GM18951 (cell line): ENCODE results near the gene GTF3C2.

Experiments used
- POLR2A ChIP-seq: IDR thresholded peaks from 4 replicates; pipeline ENCODE4 v1.6.1; 2011; ENCODE audit warnings: mild to moderate bottlenecking; ENCODE audit not compliant: insufficient read length, insufficient read depth; ENCODE audit errors: extremely low read depth
- in situ Hi-C: fragments of 300-500 bp; cut with MboI; formaldehyde crosslinking; loops from one replicate; pipeline ENCODE4 v1.12.0; 2022; ENCODE audit warnings: low sequenced_read_pairs, mixed read lengths, inconsistent platforms; ENCODE audit not compliant: unreplicated experiment

Gene GTF3C2, protein sequence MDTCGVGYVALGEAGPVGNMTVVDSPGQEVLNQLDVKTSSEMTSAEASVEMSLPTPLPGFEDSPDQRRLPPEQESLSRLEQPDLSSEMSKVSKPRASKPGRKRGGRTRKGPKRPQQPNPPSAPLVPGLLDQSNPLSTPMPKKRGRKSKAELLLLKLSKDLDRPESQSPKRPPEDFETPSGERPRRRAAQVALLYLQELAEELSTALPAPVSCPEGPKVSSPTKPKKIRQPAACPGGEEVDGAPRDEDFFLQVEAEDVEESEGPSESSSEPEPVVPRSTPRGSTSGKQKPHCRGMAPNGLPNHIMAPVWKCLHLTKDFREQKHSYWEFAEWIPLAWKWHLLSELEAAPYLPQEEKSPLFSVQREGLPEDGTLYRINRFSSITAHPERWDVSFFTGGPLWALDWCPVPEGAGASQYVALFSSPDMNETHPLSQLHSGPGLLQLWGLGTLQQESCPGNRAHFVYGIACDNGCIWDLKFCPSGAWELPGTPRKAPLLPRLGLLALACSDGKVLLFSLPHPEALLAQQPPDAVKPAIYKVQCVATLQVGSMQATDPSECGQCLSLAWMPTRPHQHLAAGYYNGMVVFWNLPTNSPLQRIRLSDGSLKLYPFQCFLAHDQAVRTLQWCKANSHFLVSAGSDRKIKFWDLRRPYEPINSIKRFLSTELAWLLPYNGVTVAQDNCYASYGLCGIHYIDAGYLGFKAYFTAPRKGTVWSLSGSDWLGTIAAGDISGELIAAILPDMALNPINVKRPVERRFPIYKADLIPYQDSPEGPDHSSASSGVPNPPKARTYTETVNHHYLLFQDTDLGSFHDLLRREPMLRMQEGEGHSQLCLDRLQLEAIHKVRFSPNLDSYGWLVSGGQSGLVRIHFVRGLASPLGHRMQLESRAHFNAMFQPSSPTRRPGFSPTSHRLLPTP

GRCh38 chr2:27356382-27357181 lies at the start of gene GTF3C2:
GTF3C2 (minus strand) TSS chr2:27356764; CDS start chr2:27343554, 13,210 bp downstream.
- peak; percentile 73 for TF ChIP-seq POLR2A
- in situ Hi-C loops: no loop called here

DNA sequence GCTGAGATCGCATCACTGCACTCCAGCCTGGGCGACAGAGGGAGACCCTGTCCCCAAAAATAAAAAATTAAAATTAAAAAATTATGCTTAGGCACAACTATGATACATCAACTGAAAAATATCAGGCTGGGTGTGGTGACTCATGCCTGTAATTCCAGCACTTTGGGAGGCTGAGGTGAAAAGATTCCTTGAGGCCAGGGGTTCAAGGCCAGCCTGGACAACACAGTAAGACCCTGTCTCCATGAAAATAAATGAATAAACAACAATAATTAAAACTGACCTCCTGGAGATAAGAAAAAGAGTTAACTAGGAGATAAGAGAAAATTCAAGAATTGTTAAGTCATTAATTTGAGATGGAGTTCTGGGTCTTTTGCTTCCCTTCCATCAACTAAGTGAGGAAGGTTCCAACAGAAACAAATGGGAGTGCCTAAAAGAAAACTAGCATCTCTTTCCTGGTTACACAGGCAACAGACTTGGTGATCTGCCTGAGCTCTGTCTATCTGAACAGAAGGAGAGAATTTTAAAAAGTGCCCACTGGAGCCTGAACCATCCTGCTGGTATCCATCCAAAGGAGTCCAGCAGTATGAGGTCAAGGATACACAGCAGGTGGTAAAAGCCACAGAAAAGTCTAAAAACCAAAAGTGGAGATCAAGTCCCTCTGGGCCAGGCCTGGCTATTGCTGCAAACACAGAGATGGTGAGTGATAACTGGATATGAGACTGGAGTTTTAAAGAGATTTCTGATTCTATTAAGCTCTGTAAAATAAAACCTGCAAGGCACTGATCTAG lies 44.0 kb upstream of the GTF3C2 start:
- TF ChIP-seq POLR2A: no peak
- in situ Hi-C loops: no loop called here

DNA sequence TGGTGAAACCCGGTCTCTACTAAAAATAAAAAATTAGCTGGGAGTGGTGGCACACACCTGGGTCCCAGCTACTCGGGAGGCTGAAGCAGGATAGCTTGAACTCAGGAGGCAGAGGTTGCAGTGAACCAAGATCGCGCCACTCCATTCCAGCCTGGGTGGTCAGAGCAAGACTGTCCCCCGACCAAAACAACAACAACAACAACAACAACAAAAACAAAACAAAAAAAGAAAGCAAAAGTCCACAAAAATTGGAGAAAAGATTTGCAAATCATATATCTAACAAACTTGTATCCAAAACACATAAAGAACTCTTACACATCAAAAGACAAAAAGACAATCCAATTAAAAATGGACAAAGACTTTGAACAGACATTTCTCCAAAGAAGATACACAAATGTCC lies 42.4 kb upstream of the GTF3C2 start:
- no peak for TF ChIP-seq POLR2A
- in situ Hi-C loops: no loop called here

DNA sequence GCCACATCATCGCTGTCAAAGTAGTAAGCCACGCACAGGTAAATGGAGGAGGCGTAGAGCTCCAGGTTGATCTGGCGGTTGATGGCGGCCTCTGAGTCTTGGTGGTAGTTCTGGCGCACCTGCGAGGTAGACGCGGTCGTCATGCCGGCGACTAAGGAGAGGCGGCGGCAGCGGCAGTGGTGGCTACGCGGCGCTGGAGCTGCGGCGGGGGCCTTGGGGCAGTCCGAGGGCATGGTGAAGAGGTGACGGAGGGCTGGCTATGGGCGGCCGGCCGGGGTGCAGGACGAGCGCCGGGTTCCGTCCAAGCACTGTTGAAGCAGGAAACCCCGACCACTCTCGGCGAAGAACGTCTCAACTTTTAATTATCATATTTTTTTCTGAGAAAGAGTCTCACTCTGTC lies 36.7 kb upstream of the GTF3C2 start:
- in situ Hi-C loops: no loop called here
- TF ChIP-seq POLR2A: no peak

GRCh38 chr2:27390822-27391679 lies 34.5 kb upstream of the GTF3C2 start:
- no peak for TF ChIP-seq POLR2A
- in situ Hi-C loops: no loop called here

- in situ Hi-C loops: no loop called here
- TF ChIP-seq POLR2A: no peak
Observed at GRCh38 chr2:27381577-27382181, 25.1 kb upstream of the GTF3C2 start.

DNA sequence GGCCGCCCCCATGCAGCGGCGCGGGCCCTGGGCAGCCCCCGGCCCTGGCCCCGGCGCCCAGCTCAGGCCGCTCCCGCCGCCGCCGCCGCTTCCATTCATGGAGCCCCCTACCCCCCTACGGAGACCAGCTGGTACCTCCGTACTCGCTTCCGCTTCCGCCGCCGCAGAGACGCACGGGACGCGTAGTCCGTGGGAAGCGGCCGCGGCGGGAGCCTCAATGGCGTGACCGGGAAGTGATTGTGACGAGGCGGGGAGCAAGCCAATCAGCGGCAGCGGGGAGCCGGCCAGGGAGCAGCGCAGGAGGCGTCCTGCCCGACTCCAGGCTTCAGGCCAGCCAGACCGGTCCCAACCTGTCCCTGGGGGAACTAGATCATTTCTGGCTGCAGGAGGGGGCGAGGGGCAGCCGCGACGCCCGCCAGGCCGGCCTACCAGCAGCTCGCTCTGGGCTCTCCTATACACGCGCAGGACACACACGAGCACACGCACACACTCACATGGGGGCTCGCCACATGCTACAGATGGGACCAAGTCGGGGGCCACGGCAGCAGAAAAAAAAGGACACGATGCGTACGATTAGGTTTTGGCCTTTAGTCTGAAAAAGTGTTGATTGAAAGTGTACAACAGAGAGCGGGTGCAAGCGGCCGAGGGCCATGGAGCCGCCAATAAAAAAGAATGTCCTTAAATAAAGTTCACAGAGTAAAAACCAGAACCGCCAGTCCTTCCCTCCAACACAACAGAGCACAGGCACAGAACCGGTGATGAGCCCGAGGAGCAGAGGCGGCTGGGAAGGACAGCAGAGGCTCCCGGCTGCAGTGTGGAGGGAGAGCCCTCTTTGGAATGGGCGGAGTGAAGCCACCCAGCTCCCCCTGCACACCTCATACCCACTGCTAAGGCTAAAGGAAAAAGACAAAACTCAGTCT lies 24.3 kb upstream of the GTF3C2 start, which contains the start of gene ZNF513:
Gene ZNF513 (minus strand): TSS at position 109 of the 920 bp plus-strand sequence. CDS start 208 bp downstream, outside the sequence.
- TF ChIP-seq POLR2A: peak; percentile 66
- in situ Hi-C loops: no loop called here

- in situ Hi-C loops: no loop called here
Observed at GRCh38 chr2:27379836-27380625, 23.5 kb upstream of the GTF3C2 start.

DNA sequence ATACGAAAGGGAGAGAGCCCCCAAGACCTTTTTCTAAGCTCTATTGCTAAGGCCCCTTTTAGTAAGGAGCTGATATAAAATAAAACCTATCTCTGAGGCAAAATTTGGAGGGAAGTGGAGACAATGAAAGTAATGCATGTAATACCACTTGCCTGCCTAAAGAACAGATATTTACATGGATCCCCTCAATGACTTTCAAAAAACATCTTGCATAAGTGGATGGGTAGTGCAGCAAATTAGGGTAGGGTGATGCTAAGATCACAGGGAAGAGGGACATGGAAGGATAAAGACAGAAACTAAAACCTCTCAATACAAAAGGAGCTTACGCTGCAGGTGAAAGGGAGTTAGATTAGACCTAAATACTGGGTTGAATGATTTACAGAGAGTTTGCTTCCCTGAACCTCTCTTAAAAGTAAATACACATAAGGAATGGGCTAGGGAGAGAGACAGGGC lies 22.8 kb upstream of the GTF3C2 start:
- in situ Hi-C loops: no loop called here
- no peak for TF ChIP-seq POLR2A

More at GRCh38 chr2:27379836-27380625, 23.5 kb upstream of the GTF3C2 start:
- TF ChIP-seq POLR2A: no peak

DNA sequence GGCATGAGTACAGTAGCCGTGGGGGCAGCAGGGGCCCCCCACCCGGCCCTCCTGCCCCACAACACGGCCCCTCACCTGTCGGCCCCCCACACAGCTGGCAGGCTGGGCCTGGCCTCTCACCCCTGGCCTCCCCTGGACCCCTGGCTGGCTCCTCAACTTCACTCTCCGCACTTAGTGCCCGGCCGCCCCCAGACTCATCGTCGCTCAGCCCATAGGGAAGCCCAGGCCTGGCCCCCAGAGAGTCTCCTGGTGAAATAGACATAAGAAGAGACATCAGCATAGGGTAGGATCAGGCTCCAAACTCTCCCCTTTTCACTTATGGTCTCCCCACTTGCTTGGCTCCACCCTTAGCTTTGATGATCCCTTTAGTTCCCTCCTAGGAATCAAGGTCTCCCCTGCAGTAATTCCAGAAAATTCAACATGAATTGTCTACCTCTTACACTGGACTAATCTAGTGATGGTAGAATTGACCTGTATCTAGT lies 22.3 kb upstream of the GTF3C2 start:
- in situ Hi-C loops: no loop called here
- TF ChIP-seq POLR2A: no peak
